GM12875 (cell line): Measurements from ENCODE around the gene COA5.

Experiments
- H3K4me3 ChIP-seq: one replicate; pipeline ENCODE4 v1.5.1; 2011; ENCODE audit warnings: low read depth, low read length, control low read depth
- CTCF ChIP-seq: IDR thresholded peaks from 2 replicates; pipeline ENCODE4 v1.5.1; 2011; ENCODE audit warnings: low read depth, mild to moderate bottlenecking, control low read depth, inconsistent platforms, low read length, moderate library complexity, borderline replicate concordance; ENCODE audit not compliant: insufficient read depth

The COA5 gene

GRCh38 chr2:98565941-98566340 is 42.4 kb downstream of the COA5 start:
- no peak for TF ChIP-seq CTCF
- H3K4me3 ChIP-seq = no peak overlapping the region

GRCh38 chr2:98565286-98565860 is 42.9 kb downstream of the COA5 start:
- H3K4me3 ChIP-seq = no peak overlapping the region
- no peak for TF ChIP-seq CTCF

GRCh38 chr2:98564541-98565132 is 43.7 kb downstream of the COA5 start:
- no peak for TF ChIP-seq CTCF
- H3K4me3 ChIP-seq = no peak overlapping the region

- H3K4me3 ChIP-seq = no peak overlapping the region
- TF ChIP-seq CTCF = no peak
These were observed 44.9 kb downstream of the COA5 start for GRCh38 chr2:98563394-98563793.

- TF ChIP-seq CTCF = no peak
- no peak overlapping the region for H3K4me3 ChIP-seq
These were observed 46.2 kb downstream of the COA5 start for GRCh38 chr2:98561902-98562695.

- no peak overlapping the region for H3K4me3 ChIP-seq
- TF ChIP-seq CTCF = no peak
These were observed 47.3 kb downstream of the COA5 start for GRCh38 chr2:98561018-98561417.
